Thymus (tissue), 11 donors: ENCODE results near the gene UBE2D3. TPM values are rescaled to one million over a fixed set of nuclear protein-coding genes. Genes with fewer than 3 reads are reported as not detected.
A peak's percentile ranks its signal among the peaks of the same experiment; 100 is the strongest.

Experiments used
- DNase-seq, 9 donors: peaks; one replicate each; pipeline ENCODE4 v3.0.0-alpha.2; 2013; ENCODE audit warnings: low spot score in 9 of 9, low read depth in 6 of 9, missing footprints in 1 of 9
- H3K27ac ChIP-seq, 2 donors: one replicate each; pipeline ENCODE4 v1.5.1; 2013; ENCODE audit warnings: control low read depth in 1 of 2, low read depth in 1 of 2, low read length in 1 of 2, mild to moderate bottlenecking in 1 of 2, moderate library complexity in 1 of 2
- H3K27me3 ChIP-seq, 2 donors: one replicate each; pipeline ENCODE4 v1.5.1; 2013; ENCODE audit warnings: low read length in 1 of 2; ENCODE audit not compliant: control insufficient read depth in 2 of 2, insufficient read depth in 1 of 2
- H3K36me3 ChIP-seq, 2 donors: one replicate each; pipeline ENCODE4 v1.5.1; 2013; ENCODE audit warnings: low read length in 1 of 2, mild to moderate bottlenecking in 1 of 2, moderate library complexity in 1 of 2; ENCODE audit not compliant: control insufficient read depth in 2 of 2, insufficient read depth in 2 of 2
- H3K4me1 ChIP-seq, 2 donors: one replicate each; pipeline ENCODE4 v1.5.1; 2013; ENCODE audit warnings: low read length in 2 of 2; ENCODE audit not compliant: control insufficient read depth in 2 of 2, insufficient read depth in 2 of 2
- H3K4me3 ChIP-seq, 2 donors: one replicate each; pipeline ENCODE4 v1.5.1; 2013; ENCODE audit warnings: low read length in 2 of 2, control low read depth in 1 of 2, mild to moderate bottlenecking in 1 of 2
- H3K9me3 ChIP-seq, 2 donors: one replicate each; pipeline ENCODE4 v1.5.1; 2013; ENCODE audit warnings: low read length in 1 of 2, mild to moderate bottlenecking in 1 of 2; ENCODE audit not compliant: control insufficient read depth in 2 of 2, insufficient read depth in 1 of 2
- WGBS: extraction: QIAGEN DNeasy Blood & Tissue Kit; methylation state at CpG from one replicate; pipeline ENCODE4 v1.1.7; 2013; 5-methylcytosine and 5-hydroxymethylcytosine counted together
- polyA plus RNA-seq: library from polyadenylated mRNA; stranded (reverse); fragments of 200-250 nt; gene quantifications from one replicate; pipeline ENCODE4 v1.2.3, GENCODE V29; 2013
- total RNA-seq: library from RNA; stranded (reverse); fragments of 120-200 nt; gene quantifications from one replicate; pipeline ENCODE4 v1.2.4, GENCODE V29; 2013
- donor health status: healthy.

UBE2D3 gene
- total and polyA plus RNA-seq, 2 donors: 318 to 326 TPM

DNA sequence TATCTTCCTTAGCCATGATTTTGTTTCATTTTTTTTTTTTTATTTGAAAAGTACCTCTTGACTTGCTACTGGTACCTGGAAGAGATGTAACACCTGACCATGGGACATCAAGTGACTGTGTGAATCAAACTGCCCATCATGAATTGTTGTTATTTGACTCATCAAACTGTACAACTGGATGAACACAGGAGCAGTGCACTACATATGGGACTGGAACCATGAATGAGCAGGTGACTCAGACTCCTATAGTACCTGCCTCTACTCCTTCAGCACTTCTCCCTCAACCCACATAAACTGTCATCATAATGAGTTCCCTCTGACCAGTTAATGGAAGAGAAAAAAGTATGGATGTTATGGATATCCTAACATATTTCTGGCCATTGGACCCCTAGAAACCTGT is 15.9 kb upstream of the UBE2D3 start:
- Histone ChIP-seq H3K4me1 (no peaks in the 10 kb centered on the region), H3K27ac (no peak overlapping the region), H3K9me3 (no peaks in the 10 kb centered on the region), H3K36me3 (peaks cover 0 to 3% of the 10 kb centered on the region in 2 donors), H3K27me3 (no peaks in the 10 kb centered on the region), H3K4me3 (no peak overlapping the region)
- no peak for DNase-seq

DNA sequence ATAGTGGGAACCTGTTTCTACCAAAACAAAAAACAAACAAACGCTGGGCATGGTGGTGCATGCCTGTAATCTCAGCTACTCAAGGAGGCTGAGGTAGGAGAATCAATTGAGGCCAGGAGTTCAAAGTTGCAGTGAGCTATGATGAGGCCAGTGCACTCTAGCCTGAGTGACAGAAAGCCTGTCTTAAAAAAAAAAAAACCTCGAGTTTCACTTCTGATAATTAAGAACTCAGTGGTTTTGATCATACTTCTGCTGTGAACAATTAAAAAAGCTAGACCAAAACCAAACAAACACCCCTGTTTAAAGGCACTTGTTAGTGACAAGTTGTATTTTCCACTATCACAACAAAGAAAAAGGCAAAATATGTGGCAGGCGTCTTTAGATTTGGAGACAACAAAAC is 15.0 kb upstream of the UBE2D3 start:
- Histone ChIP-seq H3K4me1 (no peaks in the 10 kb centered on the region), H3K9me3 (no peaks in the 10 kb centered on the region), H3K4me3 (no peak overlapping the region), H3K27me3 (no peaks in the 10 kb centered on the region), H3K27ac (no peak overlapping the region), H3K36me3 (no peaks in the 10 kb centered on the region)
- DNase-seq: no peak
- 91% methylated on average over 3 of the region's 3 CpGs for WGBS

- WGBS: 99% methylated on average over 1 of the region's 1 CpG
- peaks cover 0 to 8% of the 10 kb centered on the region in 2 donors for H3K4me1 ChIP-seq
- H3K36me3 ChIP-seq: no peaks in the 10 kb centered on the region
- no peak for DNase-seq
- no peaks in the 10 kb centered on the region for H3K9me3 ChIP-seq
- H3K27ac ChIP-seq: no peak overlapping the region
- no peak overlapping the region for H3K4me3 ChIP-seq
- no peaks in the 10 kb centered on the region for H3K27me3 ChIP-seq
These were observed 9.2 kb upstream of the UBE2D3 start for GRCh38 chr4:102836596-102836995.

- H3K9me3 ChIP-seq: no peaks in the 10 kb centered on the region
- WGBS: 98% methylated on average over 1 of the region's 1 CpG
- H3K4me1 ChIP-seq: peaks cover 4 to 17% of the 10 kb centered on the region in 2 donors
- no peak for DNase-seq
- H3K27me3 ChIP-seq: no peaks in the 10 kb centered on the region
- H3K4me3 ChIP-seq: no peak overlapping the region
- no peak overlapping the region for H3K27ac ChIP-seq
- H3K36me3 ChIP-seq: no peaks in the 10 kb centered on the region
These were observed 5.3 kb upstream of the UBE2D3 start for GRCh38 chr4:102832667-102833066.

GRCh38 chr4:102832105-102832504 is 4.8 kb upstream of the UBE2D3 start:
- H3K27me3 ChIP-seq: no peaks in the 10 kb centered on the region
- H3K27ac ChIP-seq: no peak overlapping the region
- no peaks in the 10 kb centered on the region for H3K36me3 ChIP-seq
- peaks cover 4 to 17% of the 10 kb centered on the region in 2 donors for H3K4me1 ChIP-seq
- H3K9me3 ChIP-seq: no peaks in the 10 kb centered on the region
- H3K4me3 ChIP-seq: no peak overlapping the region
- DNase-seq: no peak
- WGBS: 87% methylated on average over 4 of the region's 4 CpGs

DNA sequence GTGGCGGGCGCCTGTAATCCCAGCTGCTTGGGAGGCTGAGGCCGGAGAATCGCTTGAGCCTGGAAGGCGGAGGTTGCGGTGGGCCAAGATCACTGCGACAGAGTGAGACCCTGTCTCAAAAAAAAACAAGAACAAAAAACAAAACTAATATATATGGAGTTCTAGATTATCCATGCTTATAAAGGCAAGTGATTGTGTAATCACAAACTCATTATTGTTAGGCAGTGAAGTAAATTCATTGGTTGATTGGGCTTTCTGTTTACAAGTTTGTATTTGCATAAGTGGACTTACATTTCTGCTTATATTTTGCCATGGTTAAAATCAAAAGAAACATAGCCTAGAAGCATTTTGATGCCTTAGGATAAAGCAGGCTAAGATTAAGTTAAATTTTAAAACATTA is 2.5 kb upstream of the UBE2D3 start:
- Histone ChIP-seq H3K27me3 (no peaks in the 10 kb centered on the region), H3K36me3 (no peaks in the 10 kb centered on the region), H3K9me3 (no peaks in the 10 kb centered on the region), H3K4me1 (peaks cover 4 to 17% of the 10 kb centered on the region in 2 donors), H3K27ac (no peak overlapping the region), H3K4me3 (no peak overlapping the region)
- WGBS: 93% methylated on average over 7 of the region's 7 CpGs
- no peak for DNase-seq

DNA sequence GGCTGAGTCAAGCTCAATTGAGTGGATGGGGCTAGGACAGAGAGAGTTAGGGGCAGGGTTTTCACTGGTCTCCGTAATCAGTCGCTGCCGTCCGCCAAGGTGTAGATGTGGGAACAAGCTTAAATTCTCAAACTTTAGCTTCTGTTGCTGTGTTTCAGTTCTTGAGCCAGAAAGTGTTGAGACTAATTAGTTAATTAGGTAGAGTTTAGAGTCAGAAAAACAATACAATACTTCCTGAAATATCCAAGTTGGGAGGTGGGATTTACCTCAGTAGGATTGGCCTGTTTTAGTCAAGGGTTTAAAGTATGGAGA is 1.1 kb upstream of the UBE2D3 start:
- DNase-seq: no peak
- no peaks in the 10 kb centered on the region for H3K9me3 ChIP-seq
- WGBS: 3% methylated on average over 4 of the region's 4 CpGs
- peaks cover 4 to 17% of the 10 kb centered on the region in 2 donors for H3K4me1 ChIP-seq
- peaks cover 0 to 11% of the 10 kb centered on the region in 2 donors for H3K36me3 ChIP-seq
- no peaks in the 10 kb centered on the region for H3K27me3 ChIP-seq
- peak overlapping the region; percentile 88 to 94 for H3K4me3 ChIP-seq
- peak overlapping the region; percentile 100 for H3K27ac ChIP-seq

DNA sequence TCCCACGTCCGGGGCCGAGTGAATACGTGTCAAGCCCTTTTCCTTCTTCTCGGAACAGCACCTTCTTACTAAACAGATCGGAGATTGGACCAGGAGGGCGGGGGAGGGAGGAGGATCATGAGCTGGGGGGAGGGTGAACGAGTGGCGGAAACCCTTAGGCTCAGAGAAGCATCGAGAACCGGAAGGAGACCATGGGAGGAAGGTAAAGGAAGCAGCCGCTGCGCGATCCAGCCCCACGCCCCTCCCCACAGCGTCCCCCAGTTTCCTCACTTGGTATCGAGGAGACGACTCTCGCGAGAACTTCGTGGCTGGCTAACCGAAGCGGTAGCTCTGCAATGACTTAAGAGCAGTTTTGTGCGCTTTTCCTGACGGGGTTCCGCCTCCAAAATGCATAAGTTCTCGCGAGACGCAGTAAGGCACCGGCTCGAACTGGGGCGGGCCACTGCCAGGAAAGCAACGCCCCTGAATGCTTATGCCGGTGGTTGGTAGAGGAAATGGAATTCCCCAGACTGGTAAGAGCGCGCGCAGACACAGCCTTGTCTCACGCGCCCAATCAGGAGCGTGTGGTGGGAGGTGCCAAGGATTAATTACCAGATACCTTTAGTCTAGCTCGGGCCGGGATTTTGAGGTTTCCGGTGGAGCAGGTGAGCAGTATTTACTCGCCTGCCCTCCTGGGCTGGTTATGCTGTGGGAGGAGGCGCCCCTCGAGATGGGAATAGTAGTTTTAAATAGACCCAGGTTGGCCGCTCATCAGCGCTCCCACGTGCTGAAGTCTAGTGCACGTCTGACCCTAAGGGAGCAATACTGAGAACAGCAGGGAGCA is 534 bp upstream of the UBE2D3 start:
- peak; percentile 98 to 100 (median 100) for DNase-seq
- H3K4me3 ChIP-seq: peak overlapping the region; percentile 88 to 94

DNA sequence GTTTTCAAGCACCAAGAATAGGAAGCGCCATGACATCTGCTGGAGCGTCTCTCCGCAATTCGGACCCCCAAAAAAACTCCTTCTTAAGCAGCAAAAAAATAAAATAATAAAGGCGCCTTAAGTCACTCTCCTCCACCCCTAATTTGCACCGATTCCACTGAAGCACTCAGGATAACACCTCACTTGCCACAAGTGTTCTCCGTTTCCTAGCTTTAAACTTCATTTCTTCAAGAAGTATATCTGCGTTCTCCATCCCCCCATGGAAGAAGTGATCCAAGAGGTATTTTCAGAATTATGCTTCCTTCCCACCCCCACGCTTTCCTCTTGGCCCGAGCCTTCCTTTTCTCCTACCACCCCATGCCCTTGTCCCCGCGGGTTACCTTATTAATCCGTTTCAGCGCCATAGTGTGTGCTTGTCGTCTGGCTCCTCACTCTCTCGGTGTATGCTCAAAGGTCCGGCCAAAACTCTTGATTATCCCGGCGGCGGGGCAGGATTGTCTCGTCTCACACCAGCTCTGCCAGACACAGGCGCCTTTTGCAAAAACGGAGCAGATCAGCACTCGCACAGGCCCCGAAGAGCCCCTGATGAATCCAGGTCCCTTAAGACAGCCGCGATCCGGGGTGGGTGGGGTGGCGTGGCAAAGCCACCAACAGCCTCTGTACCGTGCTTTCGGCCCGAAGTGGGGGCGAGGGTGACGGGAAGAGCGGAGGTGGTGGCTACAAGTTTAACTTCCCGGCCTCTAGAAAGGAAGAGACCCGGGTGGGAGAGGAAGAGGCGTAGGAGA is 1.1 kb downstream of the UBE2D3 start:
- peak overlapping the region; percentile 88 to 94 for H3K4me3 ChIP-seq
- DNase-seq: peak in 1 of 9 donors; percentile 41

More for the DNA sequence above, 534 bp upstream of the UBE2D3 start:
- WGBS: under 1% methylated on average over 50 of the region's 50 CpGs
- Histone ChIP-seq H3K27ac (peak overlapping the region; percentile 100), H3K4me1 (peaks cover 9 to 17% of the 10 kb centered on the region in 2 donors), H3K27me3 (no peaks in the 10 kb centered on the region), H3K9me3 (no peaks in the 10 kb centered on the region), H3K36me3 (peaks cover 0 to 11% of the 10 kb centered on the region in 2 donors)

More for the DNA sequence above, 1.1 kb downstream of the UBE2D3 start:
- Histone ChIP-seq H3K36me3 (peaks cover 0 to 16% of the 10 kb centered on the region in 2 donors), H3K27ac (peak overlapping the region; percentile 100), H3K9me3 (no peaks in the 10 kb centered on the region), H3K27me3 (no peaks in the 10 kb centered on the region), H3K4me1 (peaks cover 9 to 12% of the 10 kb centered on the region in 2 donors)
- WGBS: under 1% methylated on average over 38 of the region's 38 CpGs
